Endothelial cell of umbilical vein (primary cell): ENCODE data around the gene AUTS2. TPM values are rescaled to one million over a fixed set of nuclear protein-coding genes. Genes with fewer than 3 reads are reported as not detected.

ENCODE experiments used
- BruUV-seq: library from RNA; stranded (reverse); fragments of 400-500 nt; replicated peaks from 2 replicates; lab custom pipeline; 2021; lab: Mats Ljungman, UMichigan
- CTCF ChIA-PET: fragments of 300-600, 350-600 bp; sonication (Branson Sonifier 250); formaldehyde crosslinking; loops from one replicate; lab custom pipeline; 2021; ENCODE audit warnings: antibody characterized with exemption, inconsistent platforms; lab: Charles Lee
- POLR2A ChIA-PET: fragments of 300-600, 350-600 bp; sonication (Branson Sonifier 250); formaldehyde crosslinking; loops from one replicate; lab custom pipeline; 2021; ENCODE audit warnings: antibody characterized with exemption, inconsistent platforms; lab: Charles Lee
- DNase-seq: peaks from one replicate; pipeline ENCODE4 v3.0.0-alpha.2; 2011; ENCODE audit warnings: low read depth, low spot score
- FAIRE-seq: peaks from 2 replicates; lab custom pipeline; 2011; peaks lifted over from hg19 to GRCh38; lab: Jason Lieb, UNC
- H2AFZ ChIP-seq: 2 replicates; pipeline ENCODE4 v1.6.0; 2012; ENCODE audit warnings: low read depth, low read length, control low read depth, inconsistent platforms
- H3K27ac ChIP-seq: 2 replicates; pipeline ENCODE4 v1.5.1; 2011; ENCODE audit warnings: low read depth, mild to moderate bottlenecking, control low read depth, low read length, moderate library complexity; ENCODE audit not compliant: insufficient read depth
- H3K27me3 ChIP-seq, 2 experiments: 2 replicates each; pipeline versions ENCODE4 v1.6.0 to v1.6.1; 2011; ENCODE audit warnings: low read length in 2 of 2, mixed read lengths in 1 of 2; ENCODE audit not compliant: control insufficient read depth in 2 of 2, insufficient read depth in 2 of 2
- H3K36me3 ChIP-seq, 2 experiments: 2 replicates in 1 of 2; 3 replicates in 1 of 2; pipeline ENCODE4 v1.5.1; 2011; ENCODE audit warnings: low read length in 2 of 2, mild to moderate bottlenecking in 1 of 2, moderate library complexity in 1 of 2; ENCODE audit not compliant: control insufficient read depth in 2 of 2, insufficient read depth in 2 of 2; ENCODE audit errors: extremely low read depth in 1 of 2
- H3K4me1 ChIP-seq: 3 replicates; pipeline ENCODE4 v1.5.1; 2011; ENCODE audit warnings: mild to moderate bottlenecking, low read length; ENCODE audit not compliant: control insufficient read depth, insufficient read depth; ENCODE audit errors: extremely low read depth
- H3K4me2 ChIP-seq: 2 replicates; pipeline ENCODE4 v1.6.1; 2011; ENCODE audit warnings: low read length, control low read depth, mixed read lengths; ENCODE audit not compliant: insufficient read depth
- H3K4me3 ChIP-seq, 3 experiments: fragments of 200-600 bp in 1 of 3; sonication (generic), shearing (Covaris generic) in 1 of 3; replicated peaks in 1 of 3; 2 replicates each; pipeline ENCODE4 v1.5.1; 2011 to 2016; ENCODE audit warnings: control low read depth in 3 of 3, low read length in 3 of 3, mild to moderate bottlenecking in 2 of 3, inconsistent platforms in 1 of 3, low read depth in 1 of 3, moderate library complexity in 1 of 3; ENCODE audit not compliant: insufficient read depth in 1 of 3
- H3K79me2 ChIP-seq: 2 replicates; pipeline ENCODE4 v1.6.0; 2012; ENCODE audit warnings: low read length, inconsistent platforms; ENCODE audit not compliant: control insufficient read depth, insufficient read depth
- H3K9ac ChIP-seq: replicated peaks from 2 replicates; pipeline ENCODE3; 2011; ENCODE audit warnings: low read length, control low read depth; ENCODE audit not compliant: insufficient read depth; ENCODE audit errors: extremely low read depth
- H3K9me1 ChIP-seq: replicated peaks from 3 replicates; pipeline ENCODE4 v1.6.0; 2011; ENCODE audit warnings: mild to moderate bottlenecking, low read length; ENCODE audit not compliant: control insufficient read depth, insufficient read depth; ENCODE audit errors: extremely low read depth
- H3K9me3 ChIP-seq: replicated peaks from 2 replicates; pipeline ENCODE4 v1.5.1; 2012; ENCODE audit warnings: low read length, inconsistent platforms; ENCODE audit not compliant: control insufficient read depth, insufficient read depth
- H4K20me1 ChIP-seq: replicated peaks from 2 replicates; pipeline ENCODE3; 2011; ENCODE audit warnings: mild to moderate bottlenecking, low read length; ENCODE audit not compliant: control insufficient read depth, insufficient read depth; ENCODE audit errors: extremely low read depth
- FOS ChIP-seq: IDR thresholded peaks from 2 replicates; pipeline ENCODE4 v1.6.1; 2011; ENCODE audit warnings: mild to moderate bottlenecking, low read length, moderate library complexity, borderline replicate concordance; ENCODE audit not compliant: insufficient read depth
- GATA2 ChIP-seq: IDR thresholded peaks from 2 replicates; pipeline ENCODE4 v1.7.0; 2011; ENCODE audit warnings: low read depth, mild to moderate bottlenecking, moderate library complexity, mixed read lengths, low read length; ENCODE audit not compliant: insufficient read length, insufficient read depth
- POLR2A ChIP-seq: IDR thresholded peaks from 2 replicates; pipeline ENCODE4 v1.6.1; 2012; ENCODE audit warnings: low read depth, mild to moderate bottlenecking, control low read depth, low read length
- POLR2AphosphoS5 ChIP-seq: IDR thresholded peaks from 2 replicates; pipeline ENCODE4 v1.6.1; 2012; ENCODE audit warnings: low read depth, mild to moderate bottlenecking, control low read depth, low read length, moderate library complexity; ENCODE audit not compliant: insufficient read depth
- dilution Hi-C: fragments of 300-500 bp; cut with MboI; formaldehyde crosslinking; loops from one replicate; pipeline ENCODE4 v1.15.0; 2019; ENCODE audit warnings: low sequenced_read_pairs; ENCODE audit not compliant: extremely low pct_ligation_motif_present
- intact Hi-C: fragments of 100-400 bp; cut with micrococcal nuclease; formaldehyde crosslinking; loops from one replicate; pipeline ENCODE4 v1.10.0; 2022
- polyA plus RNA-seq, 4 experiments: library from polyadenylated mRNA; depleted of rRNA in 3 of 4; stranded (reverse) in 3 of 4; unstranded in 1 of 4; fragments of >200 nt; gene quantifications; 2 replicates each; pipeline versions ENCODE4 v1.2.1 to v1.2.3, GENCODE V29; 2011 to 2012; ENCODE audit warnings: missing spikeins in 1 of 4
- total RNA-seq: library from RNA; stranded (reverse); gene quantifications from 2 replicates; pipeline ENCODE4 v1.2.3, GENCODE V29; 2021
- TF ChIP-seq, protein P1 (sequence below): IDR thresholded peaks from 2 replicates; pipeline ENCODE4 v1.6.1; 2011; ENCODE audit not compliant: insufficient read depth, insufficient read length

The AUTS2 gene
- total and polyA plus RNA-seq, 2 donors (not counting 3 experiments of a cell fraction or from before 2014, with no cell fraction given), result 0.59 to 8.0 TPM

DNA sequence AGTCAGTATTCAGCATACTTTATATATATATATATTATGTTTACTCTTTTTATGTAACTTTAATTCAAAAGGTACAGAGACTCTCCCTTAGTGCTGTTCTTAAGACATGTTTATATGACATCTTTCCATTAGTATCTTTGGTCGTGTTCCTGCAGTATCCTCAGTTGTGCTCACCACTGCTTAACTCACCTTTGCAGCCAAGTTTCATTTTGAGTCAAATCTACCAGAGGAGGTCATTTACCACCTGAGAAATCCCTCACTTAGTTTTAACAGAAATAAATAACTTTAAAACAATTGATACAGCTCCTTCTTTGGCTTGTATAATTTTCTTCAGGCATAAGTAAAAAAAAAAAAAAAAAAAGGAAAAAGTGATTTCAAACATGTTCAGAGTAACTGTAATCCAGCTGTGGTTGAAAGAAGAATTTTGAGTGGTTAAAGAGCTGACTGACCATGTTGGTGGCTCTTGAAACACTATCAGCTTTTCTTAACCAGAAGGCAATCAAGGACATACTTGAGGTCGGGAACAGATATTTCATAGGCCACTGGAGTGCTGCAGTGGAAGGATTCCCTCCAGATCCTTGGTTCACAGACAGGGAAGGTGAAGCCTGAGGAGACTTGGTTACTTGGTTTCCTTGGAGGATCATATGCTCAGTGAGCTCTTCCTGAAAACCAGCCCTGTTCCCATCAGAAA lies 116.8 kb downstream of the AUTS2 start:
- Histone ChIP-seq H3K9ac (no peak overlapping the region), H3K4me2 (no peak overlapping the region), H3K36me3 (no peaks in the 10 kb centered on the region), H3K9me1 (no peaks in the 10 kb centered on the region), H3K79me2 (no peaks in the 10 kb centered on the region), H2AFZ (no peak overlapping the region), H3K27ac (no peak overlapping the region), H3K4me3 (no peak overlapping the region), H3K4me1 (no peaks in the 10 kb centered on the region), H3K9me3 (no peaks in the 10 kb centered on the region), H4K20me1 (no peaks in the 10 kb centered on the region), H3K27me3 (no peaks in the 10 kb centered on the region)
- BruUV-seq, result no TSS peak
- TF ChIP-seq, protein P1, sequence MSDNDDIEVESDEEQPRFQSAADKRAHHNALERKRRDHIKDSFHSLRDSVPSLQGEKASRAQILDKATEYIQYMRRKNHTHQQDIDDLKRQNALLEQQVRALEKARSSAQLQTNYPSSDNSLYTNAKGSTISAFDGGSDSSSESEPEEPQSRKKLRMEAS, result no peak
- no peak for TF ChIP-seq POLR2A
- TF ChIP-seq POLR2AphosphoS5, result no peak
- ChIA-PET CTCF (no interaction called here), POLR2A (no interaction called here)
- intact Hi-C loops, result no loop called here
- dilution Hi-C loops, result no loop called here
- FAIRE-seq, result no peak
- DNase-seq, result no peak

- CTCF ChIA-PET, result no interaction called here
- Histone ChIP-seq H3K27ac (no peak overlapping the region), H3K27me3 (no peaks in the 10 kb centered on the region), H3K4me1 (no peaks in the 10 kb centered on the region), H3K79me2 (no peaks in the 10 kb centered on the region), H3K9me3 (no peaks in the 10 kb centered on the region), H3K4me3 (no peak overlapping the region), H3K4me2 (no peak overlapping the region), H3K9me1 (no peaks in the 10 kb centered on the region), H3K9ac (no peak overlapping the region), H2AFZ (no peak overlapping the region), H3K36me3 (no peaks in the 10 kb centered on the region), H4K20me1 (no peaks in the 10 kb centered on the region)
- POLR2A ChIA-PET, result no interaction called here
- intact Hi-C loops (no loop called here), dilution Hi-C loops (no loop called here)
- BruUV-seq, result no TSS peak
- no peak for FAIRE-seq
- TF ChIP-seq GATA2, result no peak
- TF ChIP-seq, protein P1, result no peak
- no peak for TF ChIP-seq POLR2A
- no peak for TF ChIP-seq FOS
- TF ChIP-seq POLR2AphosphoS5, result no peak
- DNase-seq, result no peak
Measured at GRCh38 chr7:69717221-69717620, 118.9 kb downstream of the AUTS2 start.
